ENCODE results near the gene VAV1. TPM values are rescaled to one million over a fixed set of nuclear protein-coding genes. Genes with fewer than 3 reads are reported as not detected.

Gene VAV1
- total RNA-seq, 4 donors from 2014 or later: 1.7 to 4.3 (median 2.6) TPM

DNA sequence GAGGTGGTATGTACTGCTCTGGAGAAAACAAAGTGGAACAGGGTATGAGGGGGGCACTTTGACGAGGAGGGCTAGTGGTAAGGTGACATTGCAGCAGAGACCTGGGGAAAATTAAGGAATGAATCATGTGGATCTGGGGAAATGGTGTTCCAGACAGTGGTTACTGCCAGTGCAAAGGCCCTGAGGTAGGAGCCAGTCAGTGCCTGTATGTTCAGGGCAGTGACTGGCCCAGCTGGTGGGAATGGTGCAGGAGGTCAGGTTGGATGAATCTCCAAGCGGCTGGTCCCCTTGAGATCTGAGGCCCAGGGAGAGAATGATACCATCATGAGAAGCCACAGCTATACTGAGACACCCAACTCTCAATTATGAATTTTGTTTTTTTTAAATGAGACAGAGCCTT lies 4.9 kb downstream of the VAV1 start:
- no peak overlapping the region for H3K4me3 ChIP-seq (replicated peaks in 1 of 3)
- 91% methylated on average over 2 of the region's 2 CpGs for WGBS, 2 donors
- no peaks in the 10 kb centered on the region for H3K9me3 ChIP-seq
- H3K27me3 ChIP-seq: no peaks in the 10 kb centered on the region
- H3K36me3 ChIP-seq: no peaks in the 10 kb centered on the region
- TF ChIP-seq, protein P1, sequence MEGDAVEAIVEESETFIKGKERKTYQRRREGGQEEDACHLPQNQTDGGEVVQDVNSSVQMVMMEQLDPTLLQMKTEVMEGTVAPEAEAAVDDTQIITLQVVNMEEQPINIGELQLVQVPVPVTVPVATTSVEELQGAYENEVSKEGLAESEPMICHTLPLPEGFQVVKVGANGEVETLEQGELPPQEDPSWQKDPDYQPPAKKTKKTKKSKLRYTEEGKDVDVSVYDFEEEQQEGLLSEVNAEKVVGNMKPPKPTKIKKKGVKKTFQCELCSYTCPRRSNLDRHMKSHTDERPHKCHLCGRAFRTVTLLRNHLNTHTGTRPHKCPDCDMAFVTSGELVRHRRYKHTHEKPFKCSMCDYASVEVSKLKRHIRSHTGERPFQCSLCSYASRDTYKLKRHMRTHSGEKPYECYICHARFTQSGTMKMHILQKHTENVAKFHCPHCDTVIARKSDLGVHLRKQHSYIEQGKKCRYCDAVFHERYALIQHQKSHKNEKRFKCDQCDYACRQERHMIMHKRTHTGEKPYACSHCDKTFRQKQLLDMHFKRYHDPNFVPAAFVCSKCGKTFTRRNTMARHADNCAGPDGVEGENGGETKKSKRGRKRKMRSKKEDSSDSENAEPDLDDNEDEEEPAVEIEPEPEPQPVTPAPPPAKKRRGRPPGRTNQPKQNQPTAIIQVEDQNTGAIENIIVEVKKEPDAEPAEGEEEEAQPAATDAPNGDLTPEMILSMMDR (IDR thresholded peaks at IDR 0.05): no peak
- TF ChIP-seq POLR2A (IDR thresholded peaks at IDR 0.05): no peak
- no peak overlapping the region for H3K27ac ChIP-seq
- no peaks in the 10 kb centered on the region for H3K4me1 ChIP-seq
- DNase-seq: no peak
- intact Hi-C loops (cut with DNase I): loop anchor here (10.0 kb wide), 1 partner anchor 143 kb away; no protein-coding TSS in a partner anchor

DNA sequence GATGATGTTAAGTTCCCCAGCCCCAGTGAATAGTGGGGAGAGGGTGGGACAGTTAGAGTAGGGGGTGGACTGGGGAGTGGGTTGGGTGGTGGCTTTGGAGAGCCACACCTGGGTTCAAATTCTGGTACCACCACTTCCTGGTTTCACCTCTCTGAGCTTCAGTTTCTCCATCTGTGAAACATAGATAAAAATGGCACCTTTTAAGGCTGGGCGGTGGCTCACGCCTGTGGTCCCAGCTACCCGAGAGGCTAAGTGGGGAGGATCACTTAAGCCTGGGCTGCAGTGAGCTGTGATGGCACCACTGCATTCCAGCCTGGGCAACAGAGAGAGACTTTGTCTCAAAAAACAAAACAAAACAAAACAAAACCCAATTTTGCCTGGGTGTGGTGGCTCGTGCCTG lies 5.9 kb downstream of the VAV1 start:
- no peaks in the 10 kb centered on the region for H3K4me1 ChIP-seq
- no peak for DNase-seq
- intact Hi-C loops (cut with DNase I): loop anchor here (10.0 kb wide), 1 partner anchor 144 kb away; no protein-coding TSS in a partner anchor
- no peaks in the 10 kb centered on the region for H3K27me3 ChIP-seq
- no peak overlapping the region for H3K27ac ChIP-seq
- 72 to 79% methylated on average over 4 of the region's 4 CpGs for WGBS, 2 donors
- no peaks in the 10 kb centered on the region for H3K36me3 ChIP-seq
- no peak overlapping the region for H3K4me3 ChIP-seq (replicated peaks in 1 of 3)
- no peaks in the 10 kb centered on the region for H3K9me3 ChIP-seq
- TF ChIP-seq POLR2A (IDR thresholded peaks at IDR 0.05): no peak
- TF ChIP-seq, protein P1 (IDR thresholded peaks at IDR 0.05): no peak

DNA sequence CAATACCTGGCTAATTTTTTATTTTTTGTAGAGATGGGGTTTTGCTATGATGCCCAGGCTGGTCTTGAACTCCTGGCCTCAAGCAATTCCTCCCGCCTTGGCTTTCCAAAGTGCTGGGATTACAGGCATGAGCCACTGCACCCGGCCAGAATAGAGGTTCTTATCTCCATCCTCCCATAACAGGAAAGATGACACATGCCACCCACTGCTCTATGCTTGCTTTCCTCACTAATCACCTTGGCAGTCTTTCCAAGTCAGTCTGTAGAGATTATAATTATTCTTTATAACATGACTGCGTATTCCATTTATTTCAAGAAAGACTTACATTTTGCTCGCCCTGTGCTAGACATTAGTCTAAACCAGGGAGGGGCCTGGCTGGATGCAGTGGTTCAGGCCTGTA lies 6.7 kb downstream of the VAV1 start:
- Histone ChIP-seq H3K9me3 (no peaks in the 10 kb centered on the region), H3K4me1 (no peaks in the 10 kb centered on the region), H3K36me3 (no peaks in the 10 kb centered on the region), H3K4me3 (replicated peaks in 1 of 3) (no peak overlapping the region), H3K27ac (no peak overlapping the region), H3K27me3 (no peaks in the 10 kb centered on the region)
- intact Hi-C loops (cut with DNase I): loop anchor here (10.0 kb wide), 1 partner anchor 144 kb away; no protein-coding TSS in a partner anchor
- 74 to 86% methylated on average over 4 of the region's 4 CpGs for WGBS, 2 donors
- no peak for TF ChIP-seq POLR2A (IDR thresholded peaks at IDR 0.05)
- TF ChIP-seq, protein P1 (IDR thresholded peaks at IDR 0.05): no peak
- DNase-seq: no peak

DNA sequence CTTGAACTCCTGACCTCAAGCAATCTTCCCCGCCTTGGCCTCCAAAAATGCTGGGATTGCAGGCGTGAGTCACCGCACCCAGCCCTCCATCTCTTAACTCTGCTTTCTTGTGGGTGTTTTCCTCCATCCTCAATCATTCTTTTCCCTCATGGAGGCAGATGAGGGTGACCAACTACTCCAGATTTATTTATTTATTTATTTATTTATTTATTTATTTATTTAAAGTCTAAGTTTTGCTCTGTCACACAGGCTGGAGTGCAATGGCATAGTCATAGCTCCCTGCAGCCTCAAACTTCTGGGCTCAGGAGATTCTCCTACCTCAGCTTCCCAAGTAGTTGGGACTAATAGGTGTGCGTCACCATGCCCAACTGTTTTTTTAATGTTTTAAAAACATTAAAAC lies 14.9 kb downstream of the VAV1 start:
- intact Hi-C loops (cut with DNase I): no loop called here

DNA sequence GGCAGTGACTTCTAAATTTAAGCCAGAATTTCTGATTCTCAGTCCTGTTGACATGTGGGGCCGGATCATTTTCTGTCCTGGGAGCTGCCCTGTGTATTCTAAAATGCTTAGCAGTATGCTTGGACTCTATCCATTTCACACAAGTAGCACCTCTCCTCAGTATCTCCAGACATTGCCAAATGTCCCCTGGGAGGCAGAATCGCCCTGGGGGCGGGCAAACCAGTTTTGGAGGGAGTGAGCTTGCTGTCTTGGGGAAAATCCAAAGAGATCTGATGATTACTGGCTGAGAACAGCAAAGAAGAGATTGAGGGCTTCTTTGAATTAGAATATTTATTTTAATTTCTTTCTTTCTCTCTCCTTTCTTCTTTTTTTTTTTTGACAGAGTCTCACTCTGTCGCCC lies 16.4 kb downstream of the VAV1 start:
- Histone ChIP-seq H3K4me1 (no peaks in the 10 kb centered on the region), H3K27me3 (no peaks in the 10 kb centered on the region), H3K9me3 (no peaks in the 10 kb centered on the region), H3K36me3 (no peaks in the 10 kb centered on the region), H3K4me3 (replicated peaks in 1 of 3) (no peak overlapping the region), H3K27ac (no peak overlapping the region)
- no peak for TF ChIP-seq POLR2A (IDR thresholded peaks at IDR 0.05)
- TF ChIP-seq, protein P1 (IDR thresholded peaks at IDR 0.05): no peak
- no peak for DNase-seq
- intact Hi-C loops (cut with DNase I): no loop called here
- 58 to 67% methylated on average over 4 of the region's 4 CpGs for WGBS, 2 donors

More for the DNA sequence above, 14.9 kb downstream of the VAV1 start:
- Histone ChIP-seq H3K4me3 (replicated peaks in 1 of 3) (no peak overlapping the region), H3K4me1 (no peaks in the 10 kb centered on the region), H3K36me3 (no peaks in the 10 kb centered on the region), H3K9me3 (no peaks in the 10 kb centered on the region), H3K27me3 (no peaks in the 10 kb centered on the region), H3K27ac (no peak overlapping the region)
- DNase-seq: no peak
- 96 to 98% methylated on average over 4 of the region's 4 CpGs for WGBS, 2 donors
- no peak for TF ChIP-seq POLR2A (IDR thresholded peaks at IDR 0.05)
- TF ChIP-seq, protein P1 (IDR thresholded peaks at IDR 0.05): no peak

Data from thyroid gland (tissue), 4 donors.